Large intestine (tissue), 3 donors: ENCODE measurements around the gene BTG4. TPM values are rescaled to one million over a fixed set of nuclear protein-coding genes. Genes with fewer than 3 reads are reported as not detected.

Source experiments
- DNase-seq, 2 donors: peaks; one replicate each; pipeline versions ENCODE4 v3.0.0 to v3.0.0-alpha.2; 2013
- H3K27ac ChIP-seq: one replicate; pipeline ENCODE4 v1.5.1; 2013; ENCODE audit warnings: low read length
- H3K27me3 ChIP-seq: 2 replicates; pipeline ENCODE4 v1.6.1; 2013; ENCODE audit warnings: low read length; ENCODE audit not compliant: control insufficient read depth, insufficient read depth
- H3K36me3 ChIP-seq: 2 replicates; pipeline ENCODE4 v1.6.1; 2013; ENCODE audit warnings: low read length; ENCODE audit not compliant: control insufficient read depth, insufficient read depth
- H3K4me1 ChIP-seq: one replicate; pipeline ENCODE4 v1.6.1; 2013; ENCODE audit warnings: low read length; ENCODE audit not compliant: control insufficient read depth, insufficient read depth
- H3K4me3 ChIP-seq: one replicate; pipeline ENCODE4 v1.5.1; 2013; ENCODE audit warnings: low read length
- H3K9me3 ChIP-seq: one replicate; pipeline ENCODE4 v1.6.1; 2013; ENCODE audit warnings: mild to moderate bottlenecking, low read depth, low read length, moderate library complexity; ENCODE audit not compliant: control insufficient read depth
- WGBS: methylation state at CpG from one replicate; pipeline ENCODE4 v1.1.5; 2013; ENCODE audit warnings: low lambda C conversion rate; ENCODE audit not compliant: insufficient coverage; 5-methylcytosine and 5-hydroxymethylcytosine counted together
- polyA plus RNA-seq: library from polyadenylated mRNA; unstranded; fragments of 120-200 nt; gene quantifications from one replicate; pipeline ENCODE4 v1.2.1, GENCODE V29; 2013

BTG4 gene
- polyA plus RNA-seq, 1 donor: not detected

DNA sequence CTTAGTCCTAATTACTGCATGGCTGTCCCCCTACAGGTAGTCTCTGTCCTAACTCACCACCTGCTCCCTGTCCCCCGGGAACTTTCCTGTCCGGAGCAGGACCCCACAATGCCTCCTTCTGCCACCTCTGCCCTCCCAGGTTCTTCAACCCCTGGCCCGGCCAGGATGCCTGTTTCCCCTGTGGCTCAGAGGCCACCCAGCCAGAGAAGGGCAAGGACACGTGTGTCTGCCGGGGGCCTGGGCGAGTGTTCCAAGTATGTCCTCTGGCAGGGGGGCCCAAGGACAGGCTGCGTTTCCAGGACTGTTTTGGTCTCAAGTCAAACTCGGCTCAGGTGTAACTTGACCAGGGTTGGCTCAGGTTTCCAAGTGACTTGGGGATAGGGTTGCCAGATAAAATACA is 63.8 kb downstream of the BTG4 start:
- Histone ChIP-seq H3K4me1 (no peaks in the 10 kb centered on the region), H3K27me3 (no peaks in the 10 kb centered on the region), H3K27ac (no peak overlapping the region), H3K4me3 (no peak overlapping the region), H3K9me3 (no peaks in the 10 kb centered on the region), H3K36me3 (no peaks in the 10 kb centered on the region)
- WGBS: no CpG with 5 or more reads among the region's 8 CpGs
- no peak for DNase-seq

DNA sequence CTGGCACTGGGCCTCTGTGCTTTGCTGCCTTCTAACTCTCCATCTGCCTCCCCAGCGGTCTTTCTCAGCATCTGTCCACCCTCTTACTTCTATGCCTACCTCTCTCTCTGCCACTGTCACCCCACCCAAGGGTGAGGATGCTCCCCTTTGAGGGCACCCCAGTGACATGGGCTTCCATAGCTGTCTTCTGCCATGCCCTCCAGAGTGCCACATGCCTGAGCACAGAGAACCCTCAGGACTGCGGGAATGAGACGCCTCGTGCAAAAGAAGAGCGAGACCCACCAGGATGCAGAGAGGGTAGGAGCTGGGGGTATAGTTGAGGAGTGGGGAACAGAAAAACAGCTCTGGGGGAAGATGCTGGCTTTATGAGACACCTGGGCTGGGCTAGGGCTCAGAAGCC is 64.3 kb downstream of the BTG4 start:
- no peaks in the 10 kb centered on the region for H3K27me3 ChIP-seq
- DNase-seq: no peak
- 100% methylated on average over 1 of the region's 5 CpGs for WGBS

DNA sequence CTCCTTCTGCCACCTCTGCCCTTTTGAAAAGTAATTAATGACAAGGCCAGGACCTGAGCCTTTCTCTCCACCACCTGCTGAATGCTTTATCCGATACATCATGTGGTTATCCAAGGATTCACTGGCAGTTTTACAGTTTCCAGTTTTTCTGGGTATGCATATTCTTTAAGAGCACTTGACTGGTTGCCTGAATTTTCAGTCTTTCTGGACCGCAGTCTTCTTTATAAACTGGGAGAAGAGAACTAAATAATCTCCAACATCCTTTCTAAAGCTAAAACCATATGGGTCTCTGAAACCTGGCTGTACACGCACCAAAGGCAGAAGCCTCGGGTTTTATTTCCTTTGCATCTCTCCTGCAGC is 65.1 kb downstream of the BTG4 start:
- WGBS: no CpG with 5 or more reads among the region's 4 CpGs
- no peaks in the 10 kb centered on the region for H3K36me3 ChIP-seq
- DNase-seq: no peak
- H3K27me3 ChIP-seq: no peaks in the 10 kb centered on the region
- no peak overlapping the region for H3K27ac ChIP-seq
- H3K9me3 ChIP-seq: no peaks in the 10 kb centered on the region
- no peaks in the 10 kb centered on the region for H3K4me1 ChIP-seq
- H3K4me3 ChIP-seq: no peak overlapping the region

More for the DNA sequence above, 64.3 kb downstream of the BTG4 start:
- Histone ChIP-seq H3K9me3 (no peaks in the 10 kb centered on the region), H3K4me3 (no peak overlapping the region), H3K27ac (no peak overlapping the region), H3K4me1 (no peaks in the 10 kb centered on the region), H3K36me3 (no peaks in the 10 kb centered on the region)

DNA sequence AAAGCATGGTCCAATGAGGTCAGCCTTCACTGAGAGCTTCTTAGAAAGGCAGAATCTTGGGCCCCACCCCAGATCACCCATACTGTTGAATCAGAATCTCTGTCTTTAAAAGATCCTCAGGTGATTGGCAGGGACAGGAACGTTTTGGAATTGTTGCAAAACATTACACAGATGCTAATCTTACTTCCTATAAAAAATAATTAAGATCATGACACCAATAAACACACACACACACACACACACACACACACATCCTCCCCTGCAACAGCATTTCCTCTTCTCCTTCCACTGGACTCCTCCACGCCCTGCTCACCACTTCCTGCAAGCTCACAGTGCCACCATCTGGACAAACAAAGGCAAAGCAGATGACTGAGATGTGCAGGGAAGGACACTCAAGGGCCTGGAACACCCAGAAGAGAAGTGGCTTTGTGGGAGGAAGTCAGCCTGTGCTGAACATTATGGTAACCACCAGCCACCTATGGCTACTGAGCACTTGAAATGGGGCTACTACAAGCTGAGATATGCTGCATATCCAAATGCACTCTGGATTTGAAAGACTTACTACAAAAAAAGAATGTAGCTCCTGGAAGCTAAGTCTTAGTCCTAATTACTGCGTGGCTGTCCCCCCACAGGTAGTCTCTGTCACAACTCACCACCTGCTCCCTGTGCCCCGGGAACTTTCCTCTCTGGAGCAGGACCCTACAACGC is 65.6 kb downstream of the BTG4 start:
- Histone ChIP-seq H3K4me1 (no peaks in the 10 kb centered on the region), H3K4me3 (no peak overlapping the region), H3K36me3 (no peaks in the 10 kb centered on the region), H3K27ac (no peak overlapping the region), H3K27me3 (no peaks in the 10 kb centered on the region), H3K9me3 (no peaks in the 10 kb centered on the region)
- DNase-seq: peak; percentile 86 to 88
- no CpG with 5 or more reads among the region's 5 CpGs for WGBS

DNA sequence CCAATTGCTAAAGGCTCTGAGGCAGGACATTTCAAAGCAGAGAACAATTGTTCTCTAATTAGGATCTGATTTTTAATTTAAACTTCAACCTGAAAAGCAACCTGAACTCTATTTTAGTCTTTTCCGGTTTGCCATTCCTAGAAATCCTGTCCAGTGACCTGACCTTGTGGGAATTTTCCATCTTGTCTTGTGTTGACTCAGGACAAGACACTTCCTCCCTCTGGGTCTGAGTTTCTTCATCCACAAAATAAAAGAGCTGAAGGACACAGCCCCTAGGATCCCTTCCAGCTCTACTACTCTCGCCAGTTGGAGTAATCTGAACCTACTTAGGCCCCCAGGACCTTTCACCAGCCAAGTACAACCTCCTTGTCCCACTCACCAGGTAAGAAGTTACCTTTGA is 66.6 kb downstream of the BTG4 start:
- no CpG with 5 or more reads among the region's 2 CpGs for WGBS
- no peaks in the 10 kb centered on the region for H3K9me3 ChIP-seq
- H3K4me1 ChIP-seq: no peaks in the 10 kb centered on the region
- no peak overlapping the region for H3K4me3 ChIP-seq
- no peak for DNase-seq
- H3K36me3 ChIP-seq: no peaks in the 10 kb centered on the region
- H3K27me3 ChIP-seq: no peaks in the 10 kb centered on the region
- no peak overlapping the region for H3K27ac ChIP-seq

Other genes starting within 250 kb of the BTG4 start
- gene POU2AF3, start 213.8 kb downstream of the BTG4 start, polyA plus RNA-seq: 17.2 TPM
- gene POU2AF1, start 133.1 kb downstream of the BTG4 start, polyA plus RNA-seq: 1.2 TPM
- 0.01 TPM for gene HOATZ, start 2.4 kb upstream of the BTG4 start, polyA plus RNA-seq
- 5.4 TPM for gene LAYN, start 28.3 kb upstream of the BTG4 start, polyA plus RNA-seq
- 21.6 TPM for gene SIK2, start 90.1 kb upstream of the BTG4 start, polyA plus RNA-seq